HCEC 1CT (cell line): ENCODE measurements around the gene LSM6.

Source experiments
- DNase-seq: peaks from one replicate; pipeline ENCODE4 v3.0.0-alpha.2; 2017

LSM6 gene

GRCh38 chr4:146175541-146176453 lies at the start of gene LSM6:
TSS of gene LSM6 (plus strand) at chr4:146175718. CDS start at chr4:146182922, 7,204 bp downstream.
- peak; percentile 75 for DNase-seq

DNA sequence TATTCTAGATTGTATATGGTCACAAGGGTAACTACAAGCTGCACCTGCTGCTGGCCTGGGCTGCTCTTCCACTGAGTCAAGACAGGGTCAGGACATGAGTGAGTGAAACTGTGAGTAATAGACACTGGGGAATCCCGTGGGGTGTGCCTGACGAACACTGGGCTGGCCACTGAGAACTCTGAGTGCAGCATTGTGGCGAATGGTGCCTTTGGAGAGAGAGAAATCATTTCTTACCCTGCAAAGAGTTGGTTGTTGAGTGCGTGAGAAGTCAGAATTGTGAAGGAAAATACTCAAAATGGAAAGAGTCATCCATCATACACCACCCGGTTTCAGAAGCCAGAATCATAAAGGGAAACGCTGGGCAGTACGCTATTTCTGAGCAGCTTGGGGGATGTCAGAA lies 43.1 kb upstream of the LSM6 start:
- no peak for DNase-seq

- no peak for DNase-seq
Observed at GRCh38 chr4:146134761-146135445, 40.6 kb upstream of the LSM6 start.

GRCh38 chr4:146135941-146136340 lies 39.6 kb upstream of the LSM6 start:
- no peak for DNase-seq

DNA sequence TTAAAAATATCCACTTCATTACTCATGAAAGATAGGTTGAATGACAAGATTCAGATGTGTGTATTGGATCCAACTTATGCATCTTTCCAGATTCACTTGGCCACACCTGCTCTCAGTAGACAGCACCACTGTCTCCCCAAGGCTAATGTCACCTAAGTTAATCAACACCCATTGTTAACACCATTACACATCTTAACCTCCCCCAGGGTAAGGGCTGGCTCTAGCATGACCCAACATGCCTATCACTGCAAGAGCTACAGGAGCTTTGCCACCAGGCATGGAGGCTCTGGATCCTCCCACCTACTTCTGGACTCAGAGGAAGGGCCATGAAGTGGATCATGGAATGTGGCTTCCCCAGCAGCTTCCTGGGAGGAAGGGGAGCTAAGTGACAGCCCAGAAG lies 32.8 kb upstream of the LSM6 start:
- DNase-seq: no peak

- no peak for DNase-seq
Observed at GRCh38 chr4:146143888-146144287, 31.6 kb upstream of the LSM6 start.

DNA sequence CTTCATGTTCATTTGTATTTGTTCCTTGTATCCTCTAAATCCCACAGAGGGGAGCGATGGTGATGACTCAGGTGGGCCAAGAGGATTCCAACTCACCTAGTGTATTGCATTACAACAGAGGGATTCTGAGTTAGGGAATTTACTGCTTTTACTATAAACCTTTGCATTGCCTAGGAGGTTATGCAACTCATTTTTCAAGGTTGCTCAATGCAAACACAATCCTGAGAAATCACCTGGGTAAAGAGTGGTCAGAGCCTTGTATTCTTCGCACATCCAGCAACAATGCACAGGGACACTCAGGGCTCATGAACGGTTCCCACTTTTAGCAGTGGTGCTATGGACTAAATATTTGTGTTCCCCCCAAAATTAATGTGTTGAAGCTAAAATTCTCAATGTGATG lies 28.6 kb upstream of the LSM6 start:
- no peak for DNase-seq

- no peak for DNase-seq
Observed at GRCh38 chr4:146148021-146148420, 27.5 kb upstream of the LSM6 start.

GRCh38 chr4:146154057-146154456 lies 21.5 kb upstream of the LSM6 start:
- no peak for DNase-seq

GRCh38 chr4:146155152-146155724 lies 20.3 kb upstream of the LSM6 start:
- DNase-seq: no peak

DNA sequence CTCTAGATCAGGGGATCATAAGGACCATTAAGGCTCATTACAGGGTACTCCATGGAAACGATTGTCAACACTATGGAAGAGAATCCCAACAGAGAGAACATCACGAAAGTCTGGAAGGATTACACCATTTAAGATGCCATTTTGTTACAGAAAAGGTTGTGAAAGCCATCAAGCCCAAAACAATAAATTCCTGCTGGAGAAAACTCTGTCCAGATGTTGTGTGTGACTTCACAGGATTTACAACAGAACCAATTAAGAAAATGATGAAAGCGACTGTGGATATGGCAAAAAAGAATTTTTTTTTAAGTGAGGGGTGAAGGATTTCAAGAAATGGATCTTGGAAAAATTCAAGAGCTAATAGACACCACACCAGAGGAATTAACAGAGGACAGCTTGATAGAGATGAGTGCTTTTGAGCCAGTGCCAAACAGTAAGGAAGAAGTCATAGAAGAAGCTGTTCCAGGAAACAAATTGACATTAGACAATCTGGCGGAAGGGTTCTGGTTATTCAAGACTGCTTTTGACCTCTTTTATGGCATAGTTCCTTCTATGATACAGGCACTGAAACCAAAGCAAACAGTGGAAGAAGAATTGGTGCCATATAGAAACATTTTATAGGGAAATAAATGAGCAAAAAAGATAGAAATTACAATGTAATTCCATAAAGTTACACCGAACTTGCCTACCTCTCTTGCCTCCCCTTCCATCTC lies 17.3 kb upstream of the LSM6 start:
- DNase-seq: no peak

DNA sequence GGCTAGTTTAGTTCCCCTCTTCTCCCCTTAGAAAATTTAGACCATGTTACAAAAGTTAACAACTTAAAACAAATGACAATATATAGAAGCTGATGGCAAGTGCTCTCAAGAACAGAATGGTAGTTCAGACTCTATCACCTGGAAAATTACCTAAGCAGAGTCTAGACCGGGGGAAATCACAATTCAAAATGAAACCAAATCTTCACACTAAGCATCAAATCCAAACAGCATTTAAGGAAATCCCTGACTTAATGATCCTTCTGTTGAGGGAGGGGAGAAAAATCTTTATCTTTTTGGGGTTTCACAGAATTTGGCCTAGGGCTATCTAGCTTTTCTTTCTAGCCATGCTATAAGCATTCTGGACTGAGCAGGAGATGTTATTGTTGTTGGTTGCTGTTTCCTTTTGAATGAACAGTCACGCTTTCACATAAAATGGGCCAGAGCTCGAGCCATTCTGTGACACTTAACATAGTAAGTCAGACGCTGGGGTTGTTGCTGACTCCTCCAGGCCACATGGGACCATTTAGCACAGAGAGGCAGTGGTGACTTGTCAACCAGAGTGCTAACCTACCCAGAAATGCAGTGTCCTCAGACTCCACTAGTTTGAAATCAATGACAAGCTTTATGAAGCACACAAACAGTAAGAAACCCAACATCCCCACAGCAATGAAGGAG lies 16.0 kb upstream of the LSM6 start:
- DNase-seq: no peak

DNA sequence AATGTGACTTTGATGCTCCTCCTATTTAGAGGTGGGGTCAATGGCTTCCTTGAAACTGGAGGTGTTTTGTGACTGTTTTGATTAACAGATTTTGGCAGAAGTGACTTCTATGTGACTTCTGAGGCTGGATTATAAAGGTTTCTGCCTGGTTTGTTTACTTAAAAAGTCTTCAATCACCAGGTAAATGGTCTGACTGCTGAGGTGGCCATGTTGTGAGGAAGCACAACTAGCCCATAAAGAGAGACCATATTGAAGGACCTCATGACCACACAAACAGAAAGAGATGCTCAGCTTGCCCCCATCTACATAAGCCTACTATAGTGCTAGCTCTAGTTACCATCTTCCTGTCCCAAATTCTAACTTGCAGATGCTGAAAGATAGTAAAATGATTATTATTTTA lies 14.3 kb upstream of the LSM6 start:
- DNase-seq: no peak

GRCh38 chr4:146165221-146165620 lies 10.3 kb upstream of the LSM6 start:
- DNase-seq: no peak

GRCh38 chr4:146165840-146166239 lies 9.7 kb upstream of the LSM6 start:
- DNase-seq: peak; percentile 13

DNA sequence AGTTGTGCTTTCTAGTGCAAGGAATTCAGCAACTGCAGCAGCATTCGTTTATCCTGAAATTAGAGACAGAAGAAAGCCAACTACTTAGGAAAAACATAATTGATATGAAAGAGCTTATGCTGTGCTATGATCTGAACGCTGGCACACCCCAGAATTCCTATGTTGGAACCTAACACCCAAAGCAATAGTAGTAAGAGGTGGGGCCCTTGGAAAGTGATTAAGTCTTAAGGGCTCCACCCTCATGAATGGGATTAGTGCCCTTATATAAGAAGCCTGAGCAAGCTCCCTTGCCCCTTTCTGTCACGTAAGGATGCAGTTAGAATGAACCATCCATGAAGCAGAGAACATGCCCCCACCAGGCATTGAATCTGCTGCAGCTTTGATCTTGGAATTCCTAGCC lies 5.4 kb upstream of the LSM6 start:
- no peak for DNase-seq

- DNase-seq: no peak
Observed at GRCh38 chr4:146176891-146177290, 1.4 kb downstream of the LSM6 start.

DNA sequence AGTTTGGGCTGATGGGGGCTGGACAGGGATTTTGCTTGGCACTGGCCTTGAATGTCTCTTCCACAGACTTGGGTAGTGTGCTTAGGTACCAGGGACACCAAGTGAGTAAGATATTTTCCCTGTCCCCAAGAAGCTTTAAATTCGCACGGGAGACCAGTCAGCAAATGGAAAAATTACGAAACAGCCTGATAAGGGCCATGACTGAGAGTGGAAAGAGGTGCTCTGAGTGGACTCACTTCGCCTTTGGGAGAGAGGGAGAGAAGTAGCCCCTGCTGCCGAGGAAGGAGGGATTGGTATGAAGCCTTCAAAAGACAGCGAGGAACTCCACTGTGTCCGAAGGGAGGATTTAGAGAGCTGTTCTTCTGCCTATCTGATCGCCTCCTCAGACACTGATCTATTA lies 2.6 kb downstream of the LSM6 start:
- no peak for DNase-seq

GRCh38 chr4:146179784-146180370 lies 4.4 kb downstream of the LSM6 start:
- DNase-seq: no peak

DNA sequence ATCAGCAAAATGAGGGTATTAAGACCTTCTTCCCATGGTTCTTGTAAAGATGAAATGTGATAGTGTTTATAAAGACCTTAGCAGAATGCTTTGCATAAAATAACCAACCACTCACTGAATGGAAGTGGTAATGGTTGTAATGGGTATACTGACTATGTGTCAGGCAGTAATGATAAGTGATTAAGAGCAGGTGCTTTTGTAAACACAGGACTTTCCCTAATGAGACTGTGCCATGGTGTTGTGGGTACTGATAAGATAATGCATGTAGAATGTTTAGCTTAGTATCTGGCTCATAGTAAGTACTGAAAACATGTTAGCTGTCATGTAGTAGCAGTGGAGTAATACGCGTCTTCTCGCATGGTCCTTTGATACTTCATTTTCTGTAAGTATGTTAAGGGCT lies 6.9 kb downstream of the LSM6 start:
- no peak for DNase-seq

DNA sequence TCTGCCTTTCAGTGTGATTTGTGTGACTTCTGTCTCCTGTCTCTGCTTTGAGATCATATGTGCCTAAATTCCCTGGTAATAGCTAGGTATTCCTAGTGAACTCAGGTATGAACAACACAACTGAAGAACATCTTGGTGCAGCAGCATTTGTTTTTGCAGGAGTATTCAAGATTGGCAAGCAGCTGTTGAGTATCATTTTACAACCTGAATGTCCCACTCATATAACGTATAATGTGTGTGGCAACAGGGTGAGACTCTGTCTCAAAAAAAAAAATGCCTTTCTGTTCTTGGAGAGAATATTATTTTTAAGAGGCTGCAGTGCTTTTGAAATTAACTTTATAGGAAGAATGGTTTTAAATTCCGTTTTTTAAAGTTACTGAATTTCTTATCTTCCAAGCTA lies 7.7 kb downstream of the LSM6 start:
- no peak for DNase-seq

DNA sequence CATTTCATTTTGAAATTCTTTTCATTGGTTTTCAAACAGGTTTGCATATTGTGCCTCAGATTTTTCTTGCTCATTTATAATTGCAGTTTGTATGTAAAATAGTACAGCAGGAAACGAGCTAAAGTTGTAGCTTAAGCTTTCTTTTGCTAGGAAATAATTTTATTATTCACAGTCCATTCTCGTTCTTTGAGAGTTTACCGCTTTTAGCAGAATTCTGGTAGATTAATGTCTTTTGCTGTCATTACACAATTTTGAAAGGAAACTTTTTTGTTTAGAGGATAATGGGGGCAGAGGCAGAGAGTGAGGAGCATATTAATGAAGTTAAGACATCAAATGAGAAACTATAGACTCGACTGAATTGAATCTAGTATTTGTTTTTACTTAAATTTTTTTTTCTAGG lies 10.5 kb downstream of the LSM6 start:
- DNase-seq: no peak
